ENCODE measurements around the gene SGMS1. TPM values are rescaled to one million over a fixed set of nuclear protein-coding genes. Genes with fewer than 3 reads are reported as not detected.
"Not testable (repeated sequence)": the region's sequence is repeated elsewhere in the genome, so short reads cannot be mapped to it uniquely, and the experiment has no call there.

The SGMS1 gene
- polyA plus RNA-seq, 4 donors, result 42.9 to 61.0 (median 58.0) TPM

DNA sequence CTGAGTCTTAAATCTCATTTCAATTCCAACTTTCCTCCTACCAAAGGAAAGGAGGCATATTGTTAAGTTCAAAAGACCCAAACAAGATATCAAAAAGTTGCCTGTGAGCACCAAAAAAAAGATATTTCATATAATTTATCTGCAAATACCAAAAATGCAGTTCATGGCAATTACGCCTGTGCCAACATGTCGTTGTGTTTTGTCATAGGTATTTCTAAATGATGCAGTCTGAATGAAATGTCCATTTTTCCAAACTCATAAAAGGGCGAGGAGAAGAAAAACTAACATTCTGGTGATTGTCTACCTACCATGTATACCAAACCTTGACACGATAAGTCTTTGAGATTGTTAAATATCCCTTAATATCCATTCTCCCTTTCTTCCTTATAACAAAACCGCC lies 109.8 kb downstream of the SGMS1 start:
- DNase-seq (ENCODE audit: low read depth in 4 of 4, low spot score in 3 of 4), result no peak

DNA sequence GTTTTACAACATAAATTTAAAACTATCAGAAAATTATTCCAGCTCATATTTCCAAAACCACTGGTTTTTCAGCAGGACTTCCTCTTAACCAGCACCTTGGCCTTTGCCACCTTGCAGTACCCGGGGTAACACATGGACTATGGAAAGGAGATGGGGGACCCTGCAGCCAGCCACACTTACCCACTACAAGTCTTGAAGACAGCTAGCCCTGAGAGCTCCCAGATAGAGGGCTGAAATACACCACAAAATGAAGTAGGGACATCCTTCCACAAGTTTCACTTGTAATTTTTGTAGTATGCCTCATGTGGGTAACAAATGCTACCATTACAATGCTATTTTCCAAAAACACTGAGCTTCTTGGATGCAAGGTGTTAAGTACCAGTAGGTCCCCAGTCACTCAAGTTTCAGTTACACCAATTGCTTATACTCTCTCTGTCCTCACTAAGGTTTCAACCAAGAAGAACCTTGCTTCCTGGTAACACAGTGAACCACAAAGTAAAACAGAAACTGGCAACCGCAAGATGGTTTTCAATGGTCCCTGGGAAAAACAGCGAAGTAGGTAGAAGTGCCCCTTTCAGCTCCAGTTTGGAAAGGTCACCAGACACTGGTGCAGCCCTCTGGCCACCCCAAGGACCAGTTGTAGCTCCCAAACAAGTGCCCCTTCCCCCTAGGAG lies 110.9 kb downstream of the SGMS1 start:
- no peak for DNase-seq (ENCODE audit: low read depth in 4 of 4, low spot score in 3 of 4)

GRCh38 chr10:50512214-50512595 lies 111.6 kb downstream of the SGMS1 start:
- DNase-seq (ENCODE audit: low read depth in 4 of 4, low spot score in 3 of 4), result no peak

- DNase-seq (ENCODE audit: low read depth in 4 of 4, low spot score in 3 of 4), result no peak
These were observed 112.1 kb downstream of the SGMS1 start for GRCh38 chr10:50511492-50512213.

DNA sequence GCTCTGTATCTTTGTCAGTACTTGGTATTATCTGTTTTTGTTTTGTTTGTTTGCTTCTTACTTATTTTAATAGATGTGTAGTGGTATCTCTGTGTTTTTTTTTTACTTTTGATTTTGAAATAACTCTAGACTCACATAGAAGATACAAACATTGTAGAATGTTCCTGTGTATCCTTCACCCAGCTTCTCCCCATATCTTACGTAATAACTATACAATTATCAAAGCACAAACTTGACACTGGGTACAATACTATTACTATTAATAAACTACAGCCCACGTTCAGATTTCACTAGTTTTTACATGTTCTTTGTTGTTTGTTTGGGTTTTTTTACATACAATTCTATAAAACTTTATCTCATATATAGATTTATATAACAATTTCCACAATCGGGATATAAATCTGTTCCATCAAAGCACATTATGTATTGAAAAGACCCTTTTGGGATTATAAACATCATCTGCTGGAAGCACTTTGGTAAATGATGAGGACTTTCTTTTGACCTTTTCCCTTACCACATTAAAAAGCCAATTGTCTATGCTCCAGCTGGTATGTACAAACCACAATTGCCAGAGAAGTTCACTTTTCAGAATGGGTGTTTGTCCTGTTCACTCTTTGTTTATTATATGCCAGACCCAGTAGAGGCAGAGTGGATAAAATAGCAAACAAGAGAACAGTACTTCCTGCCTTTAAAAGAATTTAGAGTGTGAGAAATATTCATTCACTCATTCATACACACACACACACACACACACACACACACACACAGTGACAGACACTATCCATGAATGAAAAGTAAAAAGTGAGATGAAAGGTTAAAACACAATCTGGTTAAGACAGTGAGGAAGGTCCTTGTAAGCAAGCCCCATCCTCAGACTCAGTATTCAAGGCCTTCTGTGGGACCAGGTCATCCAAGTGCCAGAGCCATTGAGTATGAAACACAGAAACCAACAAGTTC lies 113.0 kb downstream of the SGMS1 start:
- DNase-seq (ENCODE audit: low read depth in 4 of 4, low spot score in 3 of 4), result no peak

DNA sequence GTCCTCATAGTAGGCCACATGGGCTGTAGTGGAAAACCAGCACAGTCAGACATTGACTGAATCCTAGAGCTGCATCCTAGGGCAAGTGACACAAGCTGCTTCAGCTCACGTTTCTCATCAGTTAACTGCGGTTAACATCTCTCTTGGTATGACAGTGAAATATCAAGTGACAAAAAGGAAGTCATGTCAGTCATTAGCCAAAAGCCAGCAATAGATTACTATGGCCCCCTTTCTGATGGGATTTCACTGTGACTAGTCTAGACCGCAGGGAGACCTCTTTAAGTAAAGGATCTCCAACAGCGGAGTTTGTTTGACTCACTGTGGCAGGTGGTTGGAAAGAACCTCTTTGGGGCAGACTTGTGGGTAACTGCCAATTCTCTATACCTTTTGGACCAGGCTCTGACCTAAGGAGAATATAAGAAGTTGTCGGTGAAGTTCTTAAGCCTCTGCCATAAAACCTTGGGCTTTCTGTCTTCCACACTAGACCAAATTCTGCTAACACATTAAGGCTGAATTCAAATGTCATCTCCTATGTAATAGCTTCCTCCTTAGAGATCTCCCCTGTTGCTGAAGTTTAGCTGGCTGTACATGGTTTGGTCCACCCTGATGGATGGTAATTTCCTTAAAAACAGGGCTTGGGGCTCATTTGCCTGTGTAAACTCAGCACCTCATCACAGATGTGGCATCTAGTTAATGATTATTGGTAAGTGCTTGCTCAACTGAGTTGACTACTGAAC lies 115.3 kb downstream of the SGMS1 start:
- DNase-seq (ENCODE audit: low read depth in 4 of 4, low spot score in 3 of 4), result peak in 1 of 4 donors; percentile 12

DNA sequence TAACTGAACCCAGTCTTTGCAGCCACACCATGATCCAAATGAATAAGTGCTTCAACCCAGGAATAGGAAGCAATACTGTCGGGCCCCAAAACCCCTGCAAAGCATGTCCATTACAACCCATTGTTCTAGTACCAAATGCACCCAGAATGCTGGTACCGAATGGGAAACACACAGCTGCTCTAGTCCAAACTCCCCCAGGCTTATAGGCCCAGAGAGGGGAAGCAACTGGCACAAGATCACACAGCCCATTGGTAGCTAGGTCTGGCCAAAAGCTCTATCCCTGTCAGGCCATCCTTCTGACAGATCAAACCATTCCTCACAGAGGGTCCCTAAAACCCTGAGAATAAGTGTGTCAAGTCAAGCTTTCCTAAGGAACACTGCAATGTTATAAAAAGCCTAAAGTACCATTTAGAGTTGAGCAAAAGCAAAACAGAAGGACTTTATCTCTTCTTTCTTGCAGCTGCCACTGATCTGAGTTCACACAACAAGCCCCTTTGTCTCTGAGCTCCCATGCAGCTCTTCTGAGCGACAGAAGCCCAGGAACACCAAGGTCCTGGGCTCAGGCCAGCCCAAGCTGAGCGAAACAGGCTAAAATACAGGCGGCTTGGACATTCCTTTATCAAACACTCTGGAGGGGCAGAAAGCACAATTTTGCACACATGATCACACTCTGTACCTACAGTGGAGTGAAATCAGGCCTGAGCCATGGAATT lies 116.7 kb downstream of the SGMS1 start:
- no peak for DNase-seq (ENCODE audit: low read depth in 4 of 4, low spot score in 3 of 4)

DNA sequence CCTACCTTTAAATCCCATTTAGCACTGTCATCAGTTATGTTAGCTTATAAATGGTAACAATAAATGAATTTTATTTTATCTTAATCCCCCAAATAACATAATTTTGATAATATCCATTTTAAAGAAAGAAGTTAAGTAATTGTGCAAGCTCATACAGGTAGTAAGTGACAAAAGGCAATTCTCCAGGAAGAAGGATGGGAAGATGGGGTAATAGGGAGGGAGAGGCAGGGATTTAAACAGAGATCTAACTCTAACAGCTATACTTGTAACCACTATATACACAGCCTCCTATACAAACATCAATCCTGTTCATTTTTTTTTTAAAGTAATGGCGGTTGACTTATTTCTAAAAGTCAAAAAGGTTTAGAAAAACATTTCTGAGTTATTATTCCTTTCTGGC lies 119.4 kb downstream of the SGMS1 start:
- DNase-seq (ENCODE audit: low read depth in 4 of 4, low spot score in 3 of 4), result no peak

DNA sequence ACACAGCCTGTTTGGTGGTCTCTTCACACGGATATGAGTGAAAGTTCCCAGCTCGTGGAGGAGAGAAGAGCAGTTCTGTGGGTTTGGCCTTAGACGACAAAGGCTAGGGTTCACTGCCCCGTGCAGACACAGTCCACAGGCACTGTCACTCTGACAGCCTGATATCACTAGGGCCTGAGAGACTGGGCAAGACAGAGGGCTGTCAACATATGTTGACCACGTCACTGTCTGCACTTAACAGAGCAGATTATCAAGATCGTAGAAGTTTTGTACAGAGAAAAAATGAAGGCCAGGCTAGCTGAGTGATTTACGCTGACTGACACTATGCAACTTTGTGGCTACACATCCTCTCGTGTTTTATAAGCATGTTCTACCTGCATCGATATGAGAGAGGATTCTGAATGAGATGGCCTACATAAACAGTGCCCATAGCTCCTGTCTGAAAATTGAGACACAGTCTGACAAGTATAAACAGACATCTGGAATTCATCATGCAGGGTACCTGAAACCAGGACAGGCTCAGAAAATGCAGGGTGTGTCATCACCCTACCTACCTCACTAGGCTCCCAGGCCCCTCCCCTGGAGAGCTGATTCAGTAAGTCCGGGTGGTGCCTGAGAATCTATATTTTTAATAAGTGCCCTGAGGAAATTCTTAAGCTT lies 120.0 kb downstream of the SGMS1 start:
- DNase-seq (ENCODE audit: low read depth in 4 of 4, low spot score in 3 of 4), result no peak

GRCh38 chr10:50503156-50503555 lies 120.6 kb downstream of the SGMS1 start:
- not testable (repeated sequence) for DNase-seq (ENCODE audit: low read depth in 4 of 4, low spot score in 3 of 4)

GRCh38 chr10:50501924-50502452 lies 121.8 kb downstream of the SGMS1 start:
- DNase-seq (ENCODE audit: low read depth in 4 of 4, low spot score in 3 of 4), result no peak

DNA sequence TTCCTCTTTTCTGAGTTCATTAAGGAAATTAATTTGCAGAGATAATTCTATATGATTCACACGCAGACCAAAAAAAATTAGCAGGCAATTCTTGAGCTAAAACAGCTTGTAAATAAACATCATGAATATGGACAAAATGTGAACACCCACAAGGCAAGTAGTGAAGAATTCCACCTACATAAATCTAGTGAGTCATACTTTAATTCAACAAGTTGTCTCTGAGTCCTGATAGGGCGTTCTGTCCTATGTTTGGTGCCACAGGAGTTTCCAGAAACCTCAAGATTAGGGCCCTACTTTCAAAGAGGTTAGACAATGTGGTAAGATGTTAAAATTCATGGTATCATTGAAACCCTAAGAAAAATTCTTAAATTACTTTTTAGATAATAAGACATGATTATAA lies 122.3 kb downstream of the SGMS1 start:
- no peak for DNase-seq (ENCODE audit: low read depth in 4 of 4, low spot score in 3 of 4)

DNA sequence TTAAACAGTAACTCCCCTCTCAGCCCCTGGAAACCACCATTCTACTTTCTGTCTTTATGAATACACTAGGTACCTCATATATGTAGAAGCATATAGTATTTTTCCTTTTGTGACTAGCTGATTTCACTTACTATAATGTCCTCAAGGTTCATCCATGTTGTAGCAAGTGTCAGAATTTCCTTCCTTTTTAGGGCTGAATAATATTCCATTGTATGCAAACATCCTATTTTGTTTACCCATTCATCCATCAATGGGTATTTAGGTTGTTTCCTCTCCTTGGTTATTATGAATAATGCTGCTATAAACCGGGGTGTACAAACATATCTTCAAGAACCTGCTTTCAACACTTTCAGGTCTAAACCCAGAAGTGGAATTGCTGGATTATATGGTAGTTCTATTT lies 125.3 kb downstream of the SGMS1 start:
- no peak for DNase-seq (ENCODE audit: low read depth in 4 of 4, low spot score in 3 of 4)

DNA sequence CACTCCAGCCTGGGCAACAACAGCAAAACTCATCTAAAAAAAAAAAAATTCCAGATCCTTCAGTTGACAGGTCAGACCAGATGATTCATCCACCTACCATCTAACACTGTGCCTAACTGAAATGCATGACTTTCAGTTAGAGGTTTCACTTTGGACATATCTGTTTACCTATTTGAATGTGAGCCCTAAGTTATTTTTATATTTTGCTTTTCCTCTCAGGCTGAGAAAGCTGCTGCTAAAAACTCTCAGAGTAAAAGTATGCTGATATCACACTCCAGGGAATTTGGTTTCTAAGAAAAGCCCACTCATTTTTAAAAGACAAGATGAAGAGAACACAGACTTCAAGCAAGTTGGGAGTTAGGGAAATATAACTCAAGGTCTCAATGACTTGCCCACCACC lies 126.0 kb downstream of the SGMS1 start:
- DNase-seq (ENCODE audit: low read depth in 4 of 4, low spot score in 3 of 4), result no peak

DNA sequence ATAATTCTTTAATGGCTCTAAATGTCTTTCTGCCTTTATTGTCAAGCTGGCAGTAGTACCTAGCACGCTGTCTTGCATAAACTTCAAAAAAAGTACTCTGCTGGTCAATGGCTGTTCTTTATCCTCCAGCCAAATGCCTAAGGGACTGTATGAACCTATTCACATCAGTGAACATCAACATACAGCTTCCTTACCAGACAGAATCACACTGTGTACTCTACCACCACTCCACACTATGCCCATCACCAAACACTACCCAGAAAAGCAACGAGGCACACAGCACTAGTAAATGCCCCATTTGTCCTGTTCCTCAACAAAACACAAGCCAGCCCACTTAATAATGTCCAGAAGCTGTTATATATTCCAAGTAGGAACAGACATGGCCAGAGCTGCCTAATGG lies 127.5 kb downstream of the SGMS1 start:
- no peak for DNase-seq (ENCODE audit: low read depth in 4 of 4, low spot score in 3 of 4)

GRCh38 chr10:50490241-50490640 lies 133.5 kb downstream of the SGMS1 start:
- no peak for DNase-seq (ENCODE audit: low read depth in 4 of 4, low spot score in 3 of 4)

- DNase-seq (ENCODE audit: low read depth in 4 of 4, low spot score in 3 of 4), result not testable (repeated sequence)
These were observed 139.2 kb downstream of the SGMS1 start for GRCh38 chr10:50484550-50484949.

GRCh38 chr10:50480054-50481007 lies 143.4 kb downstream of the SGMS1 start:
- DNase-seq (ENCODE audit: low read depth in 4 of 4, low spot score in 3 of 4), result no peak

All from left renal pelvis (tissue), 4 donors.